SU-DHL-6 (cell line): ENCODE results near the gene RSPH1.

Experiments
- EZH2phosphoT487 ChIP-seq: fragments of 200-600 bp; sonication (generic), shearing (Covaris generic); conservative IDR thresholded peaks from 2 replicates; pipeline ENCODE4 v1.6.1; 2018; ENCODE audit warnings: mild to moderate bottlenecking, antibody characterized with exemption, low read length, moderate library complexity, mixed read lengths
- TF ChIP-seq, protein P1 (sequence below): fragments of 200-600 bp; sonication (generic); IDR thresholded peaks from one replicate; pipeline ENCODE4 v1.5.1; 2017; ENCODE audit warnings: antibody characterized with exemption, mild to moderate bottlenecking, low read length, moderate library complexity; ENCODE audit not compliant: insufficient read depth, poor library complexity, severe bottlenecking

DNA sequence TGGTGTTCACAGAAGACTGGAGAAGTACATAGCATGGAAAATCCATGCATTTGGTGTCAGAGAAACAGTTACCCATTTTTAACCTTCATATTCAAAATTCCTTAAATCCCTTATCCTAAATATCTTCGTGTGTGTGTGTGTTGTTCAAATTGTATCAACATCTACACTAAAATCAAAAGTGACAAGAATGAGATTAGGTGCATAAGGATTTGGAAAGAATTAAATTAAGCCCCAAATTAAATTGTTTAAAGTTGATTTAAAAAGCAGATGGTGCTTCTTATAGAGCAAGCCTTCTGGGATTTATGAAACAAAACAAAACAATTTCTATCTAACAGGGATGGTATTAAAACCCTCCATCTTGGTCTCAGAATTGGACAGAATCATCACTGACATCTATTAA is 4.7 kb downstream of the RSPH1 start:
- TF ChIP-seq, protein P1, sequence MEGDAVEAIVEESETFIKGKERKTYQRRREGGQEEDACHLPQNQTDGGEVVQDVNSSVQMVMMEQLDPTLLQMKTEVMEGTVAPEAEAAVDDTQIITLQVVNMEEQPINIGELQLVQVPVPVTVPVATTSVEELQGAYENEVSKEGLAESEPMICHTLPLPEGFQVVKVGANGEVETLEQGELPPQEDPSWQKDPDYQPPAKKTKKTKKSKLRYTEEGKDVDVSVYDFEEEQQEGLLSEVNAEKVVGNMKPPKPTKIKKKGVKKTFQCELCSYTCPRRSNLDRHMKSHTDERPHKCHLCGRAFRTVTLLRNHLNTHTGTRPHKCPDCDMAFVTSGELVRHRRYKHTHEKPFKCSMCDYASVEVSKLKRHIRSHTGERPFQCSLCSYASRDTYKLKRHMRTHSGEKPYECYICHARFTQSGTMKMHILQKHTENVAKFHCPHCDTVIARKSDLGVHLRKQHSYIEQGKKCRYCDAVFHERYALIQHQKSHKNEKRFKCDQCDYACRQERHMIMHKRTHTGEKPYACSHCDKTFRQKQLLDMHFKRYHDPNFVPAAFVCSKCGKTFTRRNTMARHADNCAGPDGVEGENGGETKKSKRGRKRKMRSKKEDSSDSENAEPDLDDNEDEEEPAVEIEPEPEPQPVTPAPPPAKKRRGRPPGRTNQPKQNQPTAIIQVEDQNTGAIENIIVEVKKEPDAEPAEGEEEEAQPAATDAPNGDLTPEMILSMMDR = no peak
- TF ChIP-seq EZH2phosphoT487 = no peak
